Esophagus squamous epithelium (tissue), 4 donors: Measurements from ENCODE around the gene PTPN21.

Experiments used
- CTCF ChIP-seq, 6 experiments: fragments of 450-650 bp in 4 of 6; fragments of 200-600 bp in 2 of 6; sonication (generic) in 2 of 6; IDR thresholded peaks; one replicate each; pipeline ENCODE4 v1.5.1; 2016 to 2019; ENCODE audit warnings: antibody characterized with exemption in 6 of 6, mild to moderate bottlenecking in 4 of 6, moderate library complexity in 4 of 6
- POLR2A ChIP-seq, 4 donors: fragments of 450-650 bp; IDR thresholded peaks; one replicate each; pipeline ENCODE4 v1.6.1; 2017; ENCODE audit warnings: antibody characterized with exemption in 4 of 4, mild to moderate bottlenecking in 4 of 4, moderate library complexity in 3 of 4

- no peak for TF ChIP-seq POLR2A (IDR thresholded peaks at IDR 0.05)
- no peak for TF ChIP-seq CTCF (IDR thresholded peaks at IDR 0.05)
These were observed 13.5 kb downstream of the PTPN21 start for GRCh38 chr14:88541324-88541723.
